GM12872 (cell line): Measurements from ENCODE around the gene CEP350.

ENCODE experiments used
- TF ChIP-seq, protein P1 (sequence below): IDR thresholded peaks from 3 replicates; pipeline ENCODE4 v1.5.1; 2011; ENCODE audit warnings: low read depth, mild to moderate bottlenecking, low read length, moderate library complexity; ENCODE audit not compliant: insufficient read depth

The CEP350 gene

DNA sequence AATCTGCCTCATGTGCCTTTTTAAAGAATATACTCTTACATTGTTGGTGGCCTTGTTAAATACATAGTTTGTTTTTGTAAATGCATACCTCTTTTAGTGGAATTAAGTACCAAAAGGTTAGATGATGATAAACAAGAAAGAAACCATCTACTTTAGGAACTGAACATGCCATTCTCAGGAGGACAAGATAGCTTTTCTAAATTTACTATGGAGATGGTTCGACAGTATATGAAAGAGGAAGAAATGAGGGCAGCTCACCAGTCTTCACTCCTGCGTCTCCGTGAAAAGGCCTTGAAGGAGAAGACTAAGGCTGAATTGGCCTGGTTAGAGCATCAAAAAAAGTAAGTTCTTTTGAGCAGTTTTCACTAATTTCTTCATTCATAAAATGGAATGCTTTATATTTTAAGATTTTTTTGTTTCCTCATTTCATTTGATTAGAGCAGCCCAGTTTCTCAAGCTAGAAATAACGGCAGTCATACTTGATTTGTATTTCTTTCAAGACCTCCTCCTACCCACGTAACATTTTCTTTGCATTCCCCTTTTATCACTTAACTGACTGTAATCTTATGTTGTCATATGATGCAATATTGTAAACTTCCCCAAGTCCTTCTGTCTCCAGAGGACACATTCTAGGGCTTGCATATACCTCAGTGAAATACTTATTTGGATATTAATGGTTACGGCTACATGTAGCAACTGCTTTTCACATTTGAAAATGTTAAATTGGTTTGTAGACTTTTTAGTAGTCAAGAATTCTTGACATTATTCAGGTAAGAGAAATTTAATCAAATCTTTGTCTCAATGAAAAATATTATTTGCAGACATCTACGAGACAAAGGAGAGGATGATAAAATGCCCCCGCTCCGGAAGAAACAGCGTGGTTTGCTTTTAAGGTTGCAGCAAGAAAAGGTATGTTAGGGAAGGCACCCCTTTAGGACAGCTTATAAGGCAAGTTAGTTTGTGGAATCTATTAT is 99.3 kb downstream of the CEP350 start:
- TF ChIP-seq, protein P1, sequence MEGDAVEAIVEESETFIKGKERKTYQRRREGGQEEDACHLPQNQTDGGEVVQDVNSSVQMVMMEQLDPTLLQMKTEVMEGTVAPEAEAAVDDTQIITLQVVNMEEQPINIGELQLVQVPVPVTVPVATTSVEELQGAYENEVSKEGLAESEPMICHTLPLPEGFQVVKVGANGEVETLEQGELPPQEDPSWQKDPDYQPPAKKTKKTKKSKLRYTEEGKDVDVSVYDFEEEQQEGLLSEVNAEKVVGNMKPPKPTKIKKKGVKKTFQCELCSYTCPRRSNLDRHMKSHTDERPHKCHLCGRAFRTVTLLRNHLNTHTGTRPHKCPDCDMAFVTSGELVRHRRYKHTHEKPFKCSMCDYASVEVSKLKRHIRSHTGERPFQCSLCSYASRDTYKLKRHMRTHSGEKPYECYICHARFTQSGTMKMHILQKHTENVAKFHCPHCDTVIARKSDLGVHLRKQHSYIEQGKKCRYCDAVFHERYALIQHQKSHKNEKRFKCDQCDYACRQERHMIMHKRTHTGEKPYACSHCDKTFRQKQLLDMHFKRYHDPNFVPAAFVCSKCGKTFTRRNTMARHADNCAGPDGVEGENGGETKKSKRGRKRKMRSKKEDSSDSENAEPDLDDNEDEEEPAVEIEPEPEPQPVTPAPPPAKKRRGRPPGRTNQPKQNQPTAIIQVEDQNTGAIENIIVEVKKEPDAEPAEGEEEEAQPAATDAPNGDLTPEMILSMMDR, result no peak

DNA sequence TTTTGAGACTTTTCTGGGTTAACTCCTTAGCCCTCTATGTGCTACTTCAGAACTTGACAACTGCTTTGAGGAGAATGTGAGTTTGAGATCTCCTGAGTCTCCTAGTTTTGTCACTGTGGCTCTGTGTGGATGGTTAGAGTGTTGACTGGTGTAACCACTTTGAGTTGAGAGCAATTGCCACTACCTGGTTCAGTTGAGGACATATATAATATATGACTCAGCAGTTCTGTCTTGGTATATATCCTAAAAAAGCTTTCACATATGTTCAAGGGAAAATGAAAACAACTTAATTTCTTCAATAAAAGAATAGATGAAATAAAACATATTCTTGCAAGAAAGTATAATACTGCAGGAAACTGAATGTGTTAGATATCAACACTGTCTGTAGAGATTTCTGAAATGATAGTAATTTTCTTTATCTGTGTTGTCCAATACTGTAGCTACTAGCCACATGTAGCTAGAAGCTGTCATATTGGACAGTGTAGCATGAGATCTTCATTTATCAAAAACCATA is 103.3 kb downstream of the CEP350 start:
- TF ChIP-seq, protein P1, result no peak

DNA sequence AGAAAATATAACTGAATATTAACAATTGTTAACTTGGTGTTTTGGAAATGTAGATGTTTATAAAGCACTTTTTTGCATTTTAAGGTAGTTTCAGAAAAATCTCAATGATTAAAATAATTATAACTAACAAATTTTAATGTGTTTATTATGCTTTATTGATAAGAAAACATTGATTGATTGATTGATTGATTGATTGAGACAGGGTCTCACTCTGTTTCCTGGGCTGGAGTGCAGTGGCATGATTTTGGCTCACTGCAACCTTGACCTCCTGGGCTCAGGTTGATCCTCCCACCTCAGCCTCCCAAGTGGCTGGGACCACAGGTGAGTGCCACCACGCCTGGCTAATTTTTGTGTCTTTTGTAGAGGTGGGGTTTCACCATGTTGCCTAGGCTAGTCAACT is 106.4 kb downstream of the CEP350 start:
- TF ChIP-seq, protein P1, result no peak

DNA sequence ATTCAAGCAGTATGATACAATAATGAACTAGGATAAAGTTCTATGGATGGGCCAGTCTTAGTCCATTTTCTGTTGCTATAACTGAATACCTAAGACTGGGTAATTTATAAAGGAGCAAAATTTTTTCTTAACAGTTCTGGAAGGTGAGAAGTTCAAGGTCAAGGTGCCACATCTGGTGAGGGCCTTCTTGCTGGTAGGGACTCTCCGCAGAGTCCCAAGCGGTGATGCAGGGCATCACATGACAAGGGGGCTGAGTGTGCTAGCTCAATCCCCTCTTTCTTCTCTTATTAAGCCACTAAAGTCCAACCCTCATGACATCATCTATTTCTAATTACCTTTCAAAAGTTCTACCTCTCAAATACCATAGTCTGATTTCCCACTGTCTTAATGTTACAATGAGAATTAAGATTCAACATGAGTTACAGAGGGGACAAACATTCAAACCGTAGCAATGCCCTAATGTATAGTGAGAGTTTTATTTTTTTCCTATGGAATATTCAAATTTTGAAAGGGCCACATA is 107.9 kb downstream of the CEP350 start:
- TF ChIP-seq, protein P1, result no peak

- TF ChIP-seq, protein P1, result no peak
Observed at GRCh38 chr1:180065408-180065807, 110.8 kb downstream of the CEP350 start.

- TF ChIP-seq, protein P1, result no peak
Observed at GRCh38 chr1:180066150-180066549, 111.5 kb downstream of the CEP350 start.

- TF ChIP-seq, protein P1, result no peak
Observed at GRCh38 chr1:180070286-180070685, 115.7 kb downstream of the CEP350 start.
